CD4-positive, alpha-beta T cell treated with Interleukin-10 for 1 hour (primary cell): ENCODE data around the gene ZNF611.
A peak's percentile ranks its signal among the peaks of the same experiment; 100 is the strongest.
"Not testable (repeated sequence)": the region's sequence is repeated elsewhere in the genome, so short reads cannot be mapped to it uniquely, and the experiment has no call there.

Experiments used
- DNase-seq: peaks from one replicate; pipeline ENCODE4 v3.0.0-alpha.2; 2020

The ZNF611 gene

DNA sequence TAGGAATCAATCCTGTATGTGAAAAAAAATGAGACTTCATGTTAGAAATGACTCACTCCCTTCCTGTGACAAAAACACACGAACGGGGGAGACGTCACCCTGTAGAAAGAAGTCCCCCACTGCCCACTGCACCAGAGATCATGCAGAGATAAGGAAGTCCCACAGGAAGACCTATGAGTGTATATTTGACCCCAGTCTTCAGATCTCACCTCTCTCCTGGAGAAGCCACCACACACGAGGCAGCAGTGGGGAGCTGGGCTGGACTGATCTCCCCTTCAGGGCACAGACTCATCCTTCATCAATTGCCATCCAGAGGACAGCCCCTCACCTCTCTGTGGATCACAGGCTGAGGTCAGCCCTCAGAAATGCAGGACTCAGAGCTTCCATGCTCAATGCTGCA, 18.9 kb downstream of the ZNF611 start:
- DNase-seq: peak; percentile 46

DNA sequence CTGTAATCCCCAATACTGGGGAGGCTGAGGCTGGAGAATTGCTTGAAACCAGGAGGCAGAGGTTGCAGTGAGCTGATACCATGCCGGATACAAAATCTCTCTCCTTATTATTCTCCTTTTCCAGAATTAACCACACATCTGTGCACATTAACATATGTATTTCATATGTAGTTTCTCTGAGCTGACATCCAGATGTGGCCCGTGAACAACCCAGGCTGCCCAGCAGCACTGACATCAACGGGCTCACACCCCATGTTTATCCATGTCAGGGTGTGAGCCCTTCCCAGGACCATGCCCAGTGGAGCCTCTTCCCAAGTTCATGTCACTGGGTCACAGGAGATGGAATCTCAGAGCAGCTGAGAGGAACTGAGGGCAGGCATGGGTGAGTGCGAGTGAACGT, 19.5 kb downstream of the ZNF611 start:
- DNase-seq: not testable (repeated sequence)

DNA sequence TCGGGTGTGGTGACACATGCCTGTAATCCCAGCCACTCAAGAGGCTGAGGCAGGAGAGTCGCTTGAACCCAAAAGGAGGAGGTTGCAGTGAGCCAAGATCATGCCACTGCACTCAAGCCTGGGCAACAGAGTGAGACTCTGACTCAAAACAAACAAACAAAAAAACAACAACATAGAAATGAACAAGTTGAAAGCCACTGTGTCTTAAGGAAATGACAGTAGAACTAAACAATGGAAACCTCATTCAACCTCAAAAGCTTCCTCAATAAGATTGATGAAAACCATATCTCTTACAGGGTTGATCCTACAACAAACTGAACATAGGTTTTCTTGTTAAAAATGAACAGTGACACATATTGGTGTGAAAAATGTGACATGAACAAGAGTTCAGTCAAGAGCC, 21.8 kb downstream of the ZNF611 start:
- DNase-seq: not testable (repeated sequence)

DNA sequence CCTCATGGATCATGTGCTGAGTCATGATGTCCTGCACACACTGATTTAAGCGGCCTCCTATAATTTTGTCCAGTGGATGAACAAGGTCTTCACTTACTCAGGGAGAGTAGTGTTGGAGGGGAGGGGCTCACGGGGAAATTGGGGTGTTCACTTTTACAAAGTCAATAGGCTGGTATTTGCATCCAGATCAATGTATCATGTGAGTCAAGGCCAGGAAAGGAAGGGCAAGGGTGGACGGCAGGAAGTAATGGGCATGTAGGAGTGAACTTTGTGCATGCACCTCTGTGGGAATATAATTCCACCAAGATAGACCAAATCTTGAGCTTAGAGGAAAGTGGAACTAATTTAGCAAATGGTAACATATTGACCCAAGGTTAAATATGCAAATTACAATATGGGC, 23.2 kb downstream of the ZNF611 start:
- DNase-seq: not testable (repeated sequence)

GRCh38 chr19:52710538-52710937, 24.3 kb downstream of the ZNF611 start:
- DNase-seq: no peak

DNA sequence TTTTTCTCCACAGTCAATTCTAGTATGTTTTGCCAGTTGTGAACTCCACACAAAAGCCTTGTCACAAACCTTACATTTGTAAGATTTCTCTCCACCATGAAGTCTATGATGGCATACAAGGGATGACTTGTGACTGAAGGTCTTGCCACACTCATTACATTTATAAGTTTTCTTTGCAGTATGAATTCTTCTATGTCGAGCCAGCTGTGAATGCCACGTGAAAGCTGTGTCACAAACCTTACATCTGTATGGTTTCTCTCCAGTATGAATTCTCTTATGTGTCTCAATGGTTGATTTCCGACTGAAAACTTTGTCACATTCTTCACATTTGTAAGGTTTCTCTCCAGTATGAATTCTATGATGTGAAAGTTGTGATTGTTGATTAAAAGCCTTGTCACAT, 29.2 kb downstream of the ZNF611 start:
- not testable (repeated sequence) for DNase-seq

- no peak for DNase-seq
These were observed 30.9 kb downstream of the ZNF611 start for GRCh38 chr19:52703917-52704316.

DNA sequence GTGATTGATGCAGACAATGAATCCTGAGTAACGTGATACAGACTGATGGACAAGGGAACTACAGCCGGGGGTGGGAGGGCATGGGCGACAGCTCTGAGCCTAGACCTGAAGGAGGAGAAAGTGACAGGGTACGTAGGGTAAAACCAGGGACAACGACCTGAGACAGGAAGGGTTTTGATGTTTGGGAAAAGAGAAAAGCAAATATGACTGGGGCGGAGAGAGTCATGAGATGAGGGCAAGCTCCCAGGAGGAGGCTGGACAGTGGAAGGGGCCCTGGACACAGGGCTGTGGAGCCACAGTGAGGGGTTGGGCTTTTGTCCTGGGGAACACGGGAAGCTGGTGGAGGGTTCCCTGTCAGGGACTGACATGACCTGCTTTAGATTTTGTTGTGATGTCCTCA, 34.2 kb downstream of the ZNF611 start:
- no peak for DNase-seq

DNA sequence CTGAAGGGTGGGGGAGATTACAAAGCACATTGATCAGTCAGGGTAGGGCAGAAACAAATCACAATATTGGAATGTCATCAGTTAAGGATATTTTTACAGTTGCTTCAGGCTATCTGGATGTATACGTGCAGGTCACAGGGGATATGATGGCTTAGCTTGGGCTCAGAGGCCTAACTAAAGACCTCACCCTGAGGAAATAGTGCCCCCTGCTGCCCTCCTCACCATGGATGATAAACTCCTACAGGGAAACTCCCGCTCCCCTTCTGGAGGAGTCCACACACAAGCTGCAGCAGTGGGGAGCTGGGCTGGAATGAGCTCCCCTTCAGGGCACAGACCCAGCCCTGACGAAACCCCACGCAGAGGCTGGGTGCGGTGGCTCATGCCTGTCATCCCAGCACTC, 35.3 kb downstream of the ZNF611 start:
- not testable (repeated sequence) for DNase-seq

- DNase-seq: no peak
These were observed 38.8 kb downstream of the ZNF611 start for GRCh38 chr19:52695996-52696395.

GRCh38 chr19:52694921-52695320, 39.9 kb downstream of the ZNF611 start:
- no peak for DNase-seq

DNA sequence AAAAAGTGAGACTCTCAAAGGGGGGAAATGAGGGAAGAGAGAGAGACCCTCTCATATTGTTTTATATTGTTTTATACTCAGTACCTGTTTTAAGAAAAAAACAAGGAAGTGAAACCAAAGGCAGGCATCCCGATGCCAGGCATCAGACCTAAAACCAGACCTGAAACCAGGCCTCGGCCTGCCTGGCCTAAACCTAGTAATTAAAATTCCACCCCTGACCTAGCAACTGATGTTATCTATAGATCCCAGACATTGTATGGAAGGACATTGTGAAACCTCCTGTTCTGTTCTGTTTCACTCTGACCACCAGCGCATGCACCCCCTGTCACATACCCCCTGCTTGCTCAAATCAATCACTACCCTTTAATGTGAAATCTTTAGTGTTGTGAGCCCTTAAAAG, 40.6 kb downstream of the ZNF611 start:
- not testable (repeated sequence) for DNase-seq

DNA sequence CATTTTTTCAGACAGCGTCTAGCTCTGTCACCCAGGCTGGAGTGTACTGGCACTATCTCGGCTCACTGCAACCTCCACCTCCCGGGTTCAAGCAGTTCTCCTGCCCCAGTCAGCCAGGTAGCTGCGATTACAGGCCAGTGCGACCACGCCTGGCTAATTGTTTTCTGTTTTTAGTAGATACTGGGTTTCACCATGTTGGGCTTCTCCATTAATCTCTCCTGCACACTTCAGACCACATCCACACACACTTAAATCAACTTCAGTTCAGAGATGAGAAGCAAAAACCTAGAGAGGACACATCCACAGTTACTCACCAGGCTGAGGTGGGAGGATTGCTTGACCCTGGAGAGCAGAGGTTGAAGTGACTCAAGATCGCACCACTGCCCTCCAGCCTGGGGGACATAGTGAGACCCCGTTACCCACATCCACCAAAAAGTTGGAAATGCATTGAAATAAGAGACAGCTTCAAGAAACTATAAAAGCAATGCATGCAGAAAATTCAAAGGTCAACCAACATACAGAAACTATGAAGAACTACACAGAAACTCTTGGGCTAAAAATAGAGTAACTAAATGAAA, 42.3 kb downstream of the ZNF611 start:
- no peak for DNase-seq

DNA sequence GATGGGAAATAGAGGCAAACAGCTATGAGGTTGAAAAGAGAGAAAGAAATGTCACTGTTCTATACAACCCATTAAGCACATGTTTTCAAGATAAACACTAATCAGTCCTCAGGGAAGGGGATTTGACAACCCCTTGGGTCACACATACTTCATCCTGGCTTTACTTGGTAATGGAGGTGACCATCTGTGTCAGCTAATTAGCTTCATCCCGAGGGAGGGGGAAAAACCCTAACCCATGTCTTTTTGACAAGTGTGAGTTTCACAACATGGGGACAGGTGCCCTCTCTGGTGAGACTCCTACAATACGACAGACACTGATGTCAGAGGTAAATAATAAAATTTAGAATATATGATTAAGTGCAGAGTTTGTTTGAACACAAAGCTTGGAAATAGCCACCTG, 43.1 kb downstream of the ZNF611 start:
- DNase-seq: no peak

DNA sequence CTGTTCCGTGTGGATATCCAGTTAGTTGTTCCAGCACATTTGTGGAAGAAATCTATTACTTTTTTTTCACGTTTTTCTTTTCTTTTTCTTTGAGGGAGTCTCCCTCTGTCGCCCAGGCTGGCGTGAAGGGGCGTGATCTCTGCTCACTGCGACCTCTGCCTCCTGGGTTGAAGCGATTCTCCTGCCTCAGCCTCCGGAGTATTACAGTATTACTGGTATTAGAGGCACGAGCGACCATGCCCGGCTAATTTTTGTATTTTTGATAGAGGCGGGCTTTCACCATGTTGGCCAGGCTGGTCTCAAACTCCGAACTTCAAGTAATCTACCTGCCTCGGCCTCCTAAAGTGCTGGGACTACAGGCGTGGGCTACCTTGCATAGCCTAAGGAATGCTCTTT, 43.6 kb downstream of the ZNF611 start:
- no peak for DNase-seq

- DNase-seq: peak; percentile 92
These were observed 44.3 kb downstream of the ZNF611 start for GRCh38 chr19:52690369-52691214.

DNA sequence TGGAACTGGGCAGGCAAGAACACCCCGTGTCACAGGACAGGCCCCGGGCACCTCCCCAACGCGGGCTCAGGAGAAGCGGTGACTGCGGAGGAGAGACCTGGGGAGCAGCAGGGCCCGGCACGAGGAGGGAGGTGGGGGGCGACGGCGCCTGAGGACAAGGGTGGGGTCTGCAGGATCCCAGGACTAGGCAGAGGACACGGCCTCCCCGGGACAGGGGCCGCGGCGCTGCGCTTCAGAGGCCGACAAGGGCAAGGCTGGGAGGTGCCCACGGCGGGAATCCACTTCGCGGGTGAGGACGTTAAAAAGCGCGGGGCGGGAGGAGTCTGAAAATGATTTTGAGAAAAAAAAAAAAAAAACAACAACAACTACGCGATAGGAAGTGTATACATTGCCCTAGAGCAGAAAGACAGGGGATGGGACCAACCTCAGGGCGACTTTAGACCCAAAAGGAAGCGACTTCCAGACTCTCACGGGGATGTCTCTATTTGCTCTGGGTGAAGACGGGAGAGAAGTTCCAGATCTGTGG, 44.9 kb downstream of the ZNF611 start:
- no peak for DNase-seq

DNA sequence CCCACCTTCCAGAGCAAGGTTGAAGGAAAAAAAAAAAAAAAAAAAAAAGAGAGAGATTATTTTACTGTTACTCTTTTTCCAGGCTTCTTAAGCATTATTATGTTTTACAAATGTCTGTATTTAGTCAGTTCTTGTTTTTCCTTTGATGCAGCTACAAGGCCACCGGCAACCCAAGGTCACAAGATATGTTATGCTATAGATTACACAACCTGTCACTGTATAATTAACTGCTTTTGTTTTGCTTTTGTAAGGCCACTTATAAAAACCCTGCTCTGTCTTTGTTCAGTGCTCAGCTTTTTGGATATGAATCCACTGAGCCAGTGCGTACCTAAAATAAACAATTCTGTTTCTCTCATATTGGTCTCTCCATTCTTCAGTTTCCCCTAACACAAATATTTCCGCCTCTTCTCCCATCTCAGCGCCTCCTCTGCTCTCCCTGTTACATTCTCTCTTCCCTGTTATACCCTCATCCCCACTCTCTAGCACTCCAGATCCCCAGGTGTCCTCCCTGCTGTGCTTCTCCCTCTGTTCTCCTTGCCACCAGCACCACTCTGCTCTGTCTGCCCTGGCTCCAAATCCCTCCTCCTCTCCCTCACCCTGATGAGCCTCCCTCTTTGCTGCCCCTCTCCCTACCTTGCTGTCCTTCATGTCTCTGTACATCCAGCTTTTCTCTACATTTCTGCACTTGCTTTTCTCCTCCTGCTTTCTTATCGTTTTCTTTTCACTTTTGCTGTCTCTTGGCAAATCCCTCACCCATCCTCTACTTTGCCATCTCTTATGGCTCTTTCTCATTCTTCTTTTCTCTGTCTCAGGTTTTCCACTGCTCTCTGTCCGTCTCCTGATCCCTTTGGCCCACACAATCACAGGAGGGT, 45.7 kb downstream of the ZNF611 start:
- DNase-seq: not testable (repeated sequence)

DNA sequence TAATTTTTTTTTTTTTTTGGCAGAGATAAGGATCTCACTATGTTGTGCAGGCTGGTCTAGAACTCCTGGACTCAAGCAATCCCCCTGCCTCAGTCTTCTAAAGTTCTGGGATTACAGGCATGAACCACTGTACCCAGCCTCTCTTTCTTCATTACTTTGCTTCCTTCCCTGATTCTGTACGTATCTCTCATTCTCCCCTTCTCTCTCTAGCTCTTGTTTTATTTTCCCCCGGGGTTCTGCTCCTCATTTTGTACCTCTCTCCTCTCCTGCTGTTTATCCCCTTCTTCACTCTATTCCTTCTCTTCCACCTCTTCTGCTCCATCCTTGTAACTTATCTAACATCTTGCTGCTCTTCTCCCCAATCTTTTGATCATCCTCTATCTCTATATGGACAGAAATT, 46.5 kb downstream of the ZNF611 start:
- DNase-seq: no peak

DNA sequence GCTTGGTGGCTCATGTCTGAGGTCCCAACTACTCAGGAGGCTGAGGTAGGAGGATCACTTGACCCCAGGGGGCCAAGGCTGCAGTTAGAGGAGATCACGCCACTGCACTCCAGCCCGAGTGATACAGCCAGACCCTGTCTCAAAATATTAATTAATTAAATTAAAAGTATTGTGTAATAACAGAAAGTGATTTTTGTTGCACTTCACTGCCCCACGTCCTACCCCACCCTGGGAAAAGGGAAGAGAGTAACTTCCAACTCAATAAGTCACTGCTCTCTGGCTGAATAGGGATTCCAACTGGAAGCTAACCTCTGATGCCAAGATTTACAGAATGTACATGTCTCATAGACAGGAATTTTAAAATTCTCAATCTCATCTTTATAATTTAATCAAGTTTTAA, 47.2 kb downstream of the ZNF611 start:
- no peak for DNase-seq

GRCh38 chr19:52685811-52686210, 49.0 kb downstream of the ZNF611 start:
- DNase-seq: no peak

DNA sequence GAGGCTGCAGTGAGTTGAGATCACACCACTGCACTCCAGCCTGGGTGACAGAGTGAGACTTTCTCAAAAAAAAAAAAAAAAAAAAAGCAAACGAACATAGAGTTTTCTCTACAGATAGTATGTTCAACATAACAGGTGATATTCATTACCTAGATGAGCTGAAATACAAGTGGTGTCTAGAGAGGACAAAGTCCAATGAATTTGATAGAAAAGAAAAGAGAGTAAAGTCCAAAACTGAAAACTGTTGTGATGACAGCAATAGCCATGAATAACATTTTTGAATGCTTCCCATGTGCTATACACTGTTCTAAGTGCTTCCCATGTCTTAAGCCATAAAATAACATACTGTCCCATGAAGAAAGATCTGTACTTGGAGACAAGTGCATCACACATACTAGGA, 53.6 kb downstream of the ZNF611 start:
- DNase-seq: not testable (repeated sequence)

DNA sequence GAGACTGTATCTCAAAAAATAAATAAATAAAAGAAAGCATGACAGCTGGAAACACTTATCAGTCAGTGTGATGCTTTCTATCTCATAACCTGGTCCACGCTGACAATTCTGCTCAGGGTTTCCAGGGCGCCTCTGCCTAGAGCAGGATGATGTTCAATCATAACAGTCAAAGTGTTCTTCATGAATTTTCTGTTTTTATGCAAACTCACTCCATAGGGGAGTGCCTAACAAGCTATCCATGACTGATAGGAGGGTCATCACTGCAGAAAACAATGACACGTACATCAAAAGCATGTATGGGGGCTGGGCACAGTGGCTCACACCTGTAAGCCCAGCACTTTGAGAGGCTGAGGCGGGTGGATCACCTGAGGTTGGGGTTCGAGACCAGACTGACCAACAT, 55.2 kb downstream of the ZNF611 start:
- DNase-seq: no peak
